LNCaP clone FGC (cell line): ENCODE measurements around the gene DCHS2.
A peak's percentile ranks its signal among the peaks of the same experiment; 100 is the strongest.

Source experiments
- DNase-seq: peaks from one replicate; pipeline ENCODE4 v3.0.0-alpha.2; 2011; ENCODE audit warnings: low read depth
- H3K4me3 ChIP-seq: 2 replicates; pipeline ENCODE4 v1.5.1; 2011; ENCODE audit warnings: mild to moderate bottlenecking, low read depth, low read length, control low read depth
- TF ChIP-seq, protein P1 (sequence below): IDR thresholded peaks from 2 replicates; pipeline ENCODE4 v1.5.1; 2012; ENCODE audit warnings: mild to moderate bottlenecking; ENCODE audit not compliant: control insufficient read depth, insufficient read depth; ENCODE audit errors: extremely low read depth

DCHS2 gene

DNA sequence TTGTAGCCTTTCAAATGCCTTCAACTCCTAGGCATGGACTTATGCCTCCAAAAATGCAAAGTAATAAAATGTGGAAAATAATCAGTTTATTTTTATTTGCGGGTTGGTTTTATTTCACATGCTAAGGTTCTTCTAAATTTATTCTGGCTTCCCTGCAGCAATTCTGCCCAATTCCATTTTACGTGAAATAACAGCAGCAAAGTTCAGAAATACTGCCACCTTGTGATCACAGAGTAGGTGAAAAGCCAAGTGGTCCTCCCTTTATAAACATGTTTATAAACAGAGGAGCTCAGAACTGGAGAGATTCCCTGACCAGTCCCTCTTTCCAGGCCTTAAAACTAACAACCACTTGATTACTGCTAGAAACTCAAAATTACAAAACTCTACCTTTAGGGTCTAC lies 14.7 kb upstream of the DCHS2 start:
- TF ChIP-seq, protein P1, sequence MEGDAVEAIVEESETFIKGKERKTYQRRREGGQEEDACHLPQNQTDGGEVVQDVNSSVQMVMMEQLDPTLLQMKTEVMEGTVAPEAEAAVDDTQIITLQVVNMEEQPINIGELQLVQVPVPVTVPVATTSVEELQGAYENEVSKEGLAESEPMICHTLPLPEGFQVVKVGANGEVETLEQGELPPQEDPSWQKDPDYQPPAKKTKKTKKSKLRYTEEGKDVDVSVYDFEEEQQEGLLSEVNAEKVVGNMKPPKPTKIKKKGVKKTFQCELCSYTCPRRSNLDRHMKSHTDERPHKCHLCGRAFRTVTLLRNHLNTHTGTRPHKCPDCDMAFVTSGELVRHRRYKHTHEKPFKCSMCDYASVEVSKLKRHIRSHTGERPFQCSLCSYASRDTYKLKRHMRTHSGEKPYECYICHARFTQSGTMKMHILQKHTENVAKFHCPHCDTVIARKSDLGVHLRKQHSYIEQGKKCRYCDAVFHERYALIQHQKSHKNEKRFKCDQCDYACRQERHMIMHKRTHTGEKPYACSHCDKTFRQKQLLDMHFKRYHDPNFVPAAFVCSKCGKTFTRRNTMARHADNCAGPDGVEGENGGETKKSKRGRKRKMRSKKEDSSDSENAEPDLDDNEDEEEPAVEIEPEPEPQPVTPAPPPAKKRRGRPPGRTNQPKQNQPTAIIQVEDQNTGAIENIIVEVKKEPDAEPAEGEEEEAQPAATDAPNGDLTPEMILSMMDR, result peak; percentile 74
- no peak for DNase-seq
- no peak overlapping the region for H3K4me3 ChIP-seq

DNA sequence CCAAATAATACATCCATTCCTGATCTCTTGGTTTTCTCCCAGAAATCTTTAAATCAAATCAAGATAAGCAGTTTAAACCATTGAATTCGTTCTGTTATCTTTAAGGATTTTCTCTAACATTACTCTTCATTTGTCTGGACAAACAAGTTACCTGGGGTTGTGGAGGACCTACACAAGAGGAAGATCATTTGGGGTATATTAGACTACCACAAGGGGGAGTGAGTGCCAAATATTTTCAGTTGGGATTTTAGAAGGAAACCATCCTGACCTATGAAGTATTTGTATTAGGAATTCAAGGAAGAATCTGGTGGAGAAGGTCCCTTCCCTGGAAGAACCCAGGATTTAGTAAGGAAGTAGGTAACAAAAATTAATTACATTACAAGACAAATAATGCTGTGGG lies 12.0 kb upstream of the DCHS2 start:
- TF ChIP-seq, protein P1, result peak; percentile 34; the same call in 1 of the 2 replicates
- DNase-seq, result peak; percentile 7
- H3K4me3 ChIP-seq, result no peak overlapping the region

DNA sequence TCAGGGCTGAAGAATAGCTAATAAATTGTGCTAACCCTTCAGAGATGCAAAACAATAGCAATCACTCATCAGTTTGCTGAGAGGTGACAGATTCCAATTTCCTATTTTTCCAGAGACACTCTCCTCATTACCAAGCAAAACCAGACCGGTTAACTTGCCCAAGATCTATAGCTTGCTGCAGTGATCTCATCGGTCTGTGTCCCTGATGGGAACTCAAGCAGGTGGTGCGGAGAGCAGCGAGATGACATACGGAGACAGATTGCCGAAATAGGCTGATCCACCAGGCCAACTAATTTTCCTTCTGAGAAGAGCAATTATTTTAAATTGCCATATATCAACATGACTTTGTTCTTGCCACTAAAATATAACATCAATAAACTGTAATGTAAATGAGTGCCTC lies 10.5 kb upstream of the DCHS2 start:
- no peak overlapping the region for H3K4me3 ChIP-seq
- TF ChIP-seq, protein P1, result no peak
- DNase-seq, result no peak

DNA sequence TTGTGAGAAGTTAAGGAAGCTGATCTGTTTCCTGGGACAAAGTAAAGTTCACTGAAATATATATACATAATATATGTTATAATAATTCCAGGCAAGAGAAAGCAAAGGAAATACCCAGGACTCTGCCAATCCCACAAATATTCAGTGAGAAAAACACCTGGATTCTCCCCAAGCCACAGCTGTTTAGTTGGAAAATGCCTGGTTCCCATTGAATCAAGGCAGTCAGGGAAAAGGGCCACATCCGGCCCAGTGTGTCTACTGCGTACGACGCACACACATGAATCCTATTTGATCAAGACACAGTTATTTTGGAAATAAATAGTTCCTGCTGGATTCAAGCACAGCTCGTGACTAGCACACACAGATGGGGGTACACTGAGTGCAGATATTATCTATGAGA lies 6.3 kb upstream of the DCHS2 start:
- TF ChIP-seq, protein P1, result no peak
- no peak for DNase-seq
- no peak overlapping the region for H3K4me3 ChIP-seq

DNA sequence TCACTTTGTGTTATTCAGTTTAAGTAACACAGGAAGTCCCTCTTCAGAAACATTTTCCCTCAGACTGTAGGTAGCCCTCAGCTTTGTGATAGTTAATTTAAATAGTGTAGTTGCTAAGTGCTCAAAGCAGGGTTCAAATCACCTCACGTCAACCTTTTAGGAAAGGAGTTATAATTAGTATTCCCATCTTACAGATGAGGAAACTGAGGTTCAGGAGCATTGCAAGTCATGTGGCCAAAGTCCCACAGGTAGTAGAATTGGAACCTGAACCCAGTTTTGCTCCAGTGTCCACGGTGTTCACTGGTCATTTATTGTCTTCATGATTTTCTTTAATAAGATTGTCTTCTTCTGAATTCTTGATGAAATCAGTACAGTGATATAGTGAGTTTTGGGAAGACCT lies 4.3 kb upstream of the DCHS2 start:
- H3K4me3 ChIP-seq, result no peak overlapping the region
- TF ChIP-seq, protein P1, result no peak
- DNase-seq, result no peak

DNA sequence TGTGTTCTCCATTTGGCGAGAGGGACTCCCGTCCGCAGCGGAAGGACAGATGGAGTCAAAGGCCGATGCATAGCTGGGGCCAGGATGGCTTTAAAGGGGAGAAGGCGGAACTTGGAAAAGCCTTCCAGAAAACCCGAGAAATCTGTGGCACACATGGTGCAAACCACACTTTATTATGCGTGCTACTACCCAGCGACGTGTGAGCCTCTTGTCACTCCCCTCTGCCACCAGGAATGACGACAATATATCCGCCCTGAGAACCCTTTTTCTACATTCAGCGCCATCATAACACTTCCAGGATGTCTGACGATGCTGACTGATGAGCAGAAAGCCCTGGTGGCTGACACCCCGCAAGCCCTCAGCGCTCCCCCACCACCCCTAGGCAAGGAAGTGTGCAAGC lies 689 bp upstream of the DCHS2 start:
- no peak for DNase-seq
- TF ChIP-seq, protein P1, result no peak
- H3K4me3 ChIP-seq, result no peak overlapping the region

DNA sequence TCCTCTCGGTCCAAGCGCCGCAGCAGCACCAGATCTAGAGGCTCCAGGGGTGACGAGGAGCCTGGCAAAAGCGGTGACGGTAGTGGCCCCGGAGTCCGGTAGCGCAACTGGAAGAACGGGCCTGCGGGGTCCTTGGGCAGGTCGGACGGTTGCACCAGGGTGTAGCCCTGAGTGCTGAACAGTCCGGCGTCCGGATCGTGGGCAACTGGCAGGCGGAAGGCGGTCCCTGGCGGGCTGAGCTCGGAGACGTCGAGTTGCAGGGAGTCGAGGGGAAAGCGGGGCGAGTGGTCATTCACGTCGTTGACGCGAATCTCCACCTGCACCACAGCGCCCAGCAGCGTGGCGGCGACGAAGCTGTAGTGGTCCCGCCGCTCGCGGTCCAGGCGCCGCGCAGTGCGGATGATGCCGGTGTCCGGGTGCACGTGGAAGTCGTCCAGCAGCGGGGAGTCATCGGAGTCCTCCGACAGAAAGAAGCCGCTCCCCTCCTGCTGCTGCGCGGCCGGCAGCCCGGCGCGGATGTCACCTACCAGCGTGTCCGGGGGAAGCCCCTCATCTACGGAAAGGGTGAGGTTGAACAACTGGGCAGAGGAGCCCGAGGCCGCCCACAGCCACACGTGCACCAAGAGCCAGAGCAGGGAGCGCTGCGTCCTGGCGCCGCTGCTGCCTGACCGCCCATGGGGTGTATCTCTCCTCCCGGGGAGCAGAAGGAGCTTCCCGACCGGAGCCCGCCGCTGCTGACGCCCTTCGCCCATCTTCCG lies 837 bp downstream of the DCHS2 start:
- DNase-seq, result no peak
- TF ChIP-seq, protein P1, result no peak
- no peak overlapping the region for H3K4me3 ChIP-seq
